ENCODE measurements around the gene STOM. TPM values are rescaled to one million over a fixed set of nuclear protein-coding genes. Genes with fewer than 3 reads are reported as not detected.

Gene STOM
- total RNA-seq, 2 experiments from 2014 or later, result 34.7 to 44.5 TPM

DNA sequence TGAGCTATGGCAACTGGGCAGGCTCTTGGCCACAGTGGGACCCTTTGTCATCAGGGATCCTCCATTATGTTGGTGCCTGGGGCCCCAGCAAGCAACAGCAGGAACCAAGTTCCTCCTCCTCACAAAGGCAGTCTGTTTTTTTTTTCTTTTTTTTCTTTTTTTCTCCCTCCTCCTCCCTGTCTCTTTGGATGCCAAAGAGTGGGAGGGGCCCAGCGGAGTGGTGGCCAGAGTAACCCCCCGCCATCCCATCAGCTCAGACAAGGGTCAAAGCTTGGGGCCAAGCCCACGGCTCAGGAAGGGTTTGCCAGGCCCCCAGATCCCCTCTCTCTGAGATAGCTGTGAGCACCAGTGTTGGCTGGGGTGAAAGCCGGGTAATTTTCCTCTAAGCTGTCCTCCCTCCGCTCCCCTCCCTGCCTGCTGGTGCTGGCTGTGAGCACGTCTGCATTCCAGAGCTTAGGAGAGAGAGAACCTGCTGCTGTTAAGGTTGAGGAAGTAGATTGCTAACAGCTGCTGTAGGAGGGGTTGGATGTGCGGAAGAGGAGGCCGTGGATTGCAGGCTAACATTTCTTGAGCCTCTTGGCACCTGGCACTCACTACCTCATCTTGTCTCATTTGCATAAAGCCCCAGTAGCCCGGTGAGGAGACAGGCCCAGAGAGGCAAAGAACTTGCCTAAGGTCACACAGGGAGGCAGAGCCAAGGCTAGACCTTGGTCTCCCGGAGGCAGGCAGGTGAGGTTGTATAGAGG, 80.9 kb downstream of the STOM start:
- no peak overlapping the region for H3K4me3 Mint-ChIP-seq
- ATAC-seq, result no peak
- H3K27ac Mint-ChIP-seq, result no peak overlapping the region
- H3K4me1 Mint-ChIP-seq, result peaks cover 24% of the 10 kb centered on the region
- no peaks in the 10 kb centered on the region for H3K36me3 Mint-ChIP-seq (ENCODE audit: low read depth)
- no peak for DNase-seq
- POLR2A ChIA-PET, result no interaction called here
- no peaks in the 10 kb centered on the region for H3K27me3 Mint-ChIP-seq
- H3K9me3 Mint-ChIP-seq (ENCODE audit: low read depth), result no peaks in the 10 kb centered on the region
- CTCF ChIA-PET, result interaction anchor here (0.6 to 1.6 kb wide), 5 partner anchors 12 to 1138 kb away, joined by 3 to 5 read pairs (median 3); no protein-coding TSS in a partner anchor
- intact Hi-C loops (cut with DNase I, micrococcal nuclease), result no loop called here

Other genes with a start within 250 kb of the STOM start
- gene RAB14, start 168.4 kb downstream of the STOM start, total RNA-seq, result 10 to 100 TPM; 52.3 to 54.7 TPM
- gene GSN, start 102.1 kb downstream of the STOM start, total RNA-seq, result 1 to 10 TPM; 1.7 to 1.9 TPM
- not detected for gene GGTA1, start 129.6 kb upstream of the STOM start, total RNA-seq

All from activated CD4-positive, alpha-beta T cell treated with anti-CD3 and anti-CD28 coated beads for 36 hours (primary cell).